GM21529 (cell line): ENCODE measurements around the gene ERI3.

ENCODE experiments used
- ATAC-seq: cut with Tn5 transposase; IDR thresholded peaks from one replicate; pipeline ENCODE4 v1.9.1; 2021; ENCODE audit not compliant: unreplicated experiment

Gene ERI3

GRCh38 chr1:44289530-44289929 lies 65.5 kb downstream of the ERI3 start:
- ATAC-seq, result no peak

- ATAC-seq, result no peak
Observed at GRCh38 chr1:44288883-44289282, 66.2 kb downstream of the ERI3 start.

- no peak for ATAC-seq
Observed at GRCh38 chr1:44284184-44284583, 70.9 kb downstream of the ERI3 start.

- no peak for ATAC-seq
Observed at GRCh38 chr1:44283524-44284173, 71.4 kb downstream of the ERI3 start.

- ATAC-seq, result no peak
Observed at GRCh38 chr1:44282704-44283426, 72.2 kb downstream of the ERI3 start.

GRCh38 chr1:44281962-44282703 lies 72.9 kb downstream of the ERI3 start:
- no peak for ATAC-seq

GRCh38 chr1:44276901-44277300 lies 78.2 kb downstream of the ERI3 start:
- ATAC-seq, result no peak

- no peak for ATAC-seq
Observed at GRCh38 chr1:44275991-44276405, 79.1 kb downstream of the ERI3 start.

GRCh38 chr1:44275296-44275962 lies 79.6 kb downstream of the ERI3 start:
- no peak for ATAC-seq

- ATAC-seq, result no peak
Observed at GRCh38 chr1:44273560-44274350, 81.3 kb downstream of the ERI3 start.

GRCh38 chr1:44272992-44273391 lies 82.1 kb downstream of the ERI3 start:
- ATAC-seq, result no peak

- no peak for ATAC-seq
Observed at GRCh38 chr1:44271646-44272045, 83.4 kb downstream of the ERI3 start.

GRCh38 chr1:44270686-44271628 lies 84.1 kb downstream of the ERI3 start:
- ATAC-seq, result no peak

- no peak for ATAC-seq
Observed at GRCh38 chr1:44268054-44268453, 87.0 kb downstream of the ERI3 start.

GRCh38 chr1:44267438-44267837 lies 87.6 kb downstream of the ERI3 start:
- no peak for ATAC-seq

- ATAC-seq, result no peak
Observed at GRCh38 chr1:44266400-44267344, 88.4 kb downstream of the ERI3 start.

GRCh38 chr1:44265656-44266358 lies 89.2 kb downstream of the ERI3 start:
- no peak for ATAC-seq

- no peak for ATAC-seq
Observed at GRCh38 chr1:44264451-44264771, 90.6 kb downstream of the ERI3 start.
